ENCODE results near the gene FRMPD4.

FRMPD4 gene

DNA sequence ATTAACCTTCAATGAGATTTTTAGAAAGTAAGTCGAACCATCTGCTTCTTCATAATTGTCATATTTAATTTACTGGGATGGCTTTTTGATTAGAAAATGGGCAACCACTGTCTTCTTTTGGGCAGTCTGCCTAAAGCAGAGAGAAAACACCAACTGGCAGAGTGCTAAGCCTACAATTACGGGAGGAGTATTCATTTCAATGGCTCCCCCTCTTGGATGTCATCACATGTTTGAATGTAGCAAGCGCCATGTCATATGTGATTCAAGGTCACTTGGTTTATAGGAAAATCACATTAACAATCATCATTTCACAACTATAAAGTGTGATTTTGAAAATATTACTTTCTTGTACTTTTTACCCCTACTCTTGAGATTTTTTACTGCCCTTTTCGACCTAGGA is 261.9 kb downstream of the FRMPD4 start:
- POLR2A ChIA-PET, result no interaction called here
- WGBS (ENCODE audit: insufficient coverage), result 80% methylated on average over 1 of the region's 4 CpGs
- DNase-seq, result no peak
- H3K4me1 ChIP-seq (ENCODE audit: control extremely low read depth in 1 of 4, control insufficient read depth in 4 of 4, insufficient read depth in 4 of 4, low read length in 3 of 4), result no peaks in the 10 kb centered on the region
- no peak overlapping the region for H3K4me3 ChIP-seq (ENCODE audit: control insufficient read depth in 1 of 7, extremely low read depth in 1 of 7, insufficient read depth in 4 of 7, low read depth in 2 of 7, low read length in 6 of 7)
- no peaks in the 10 kb centered on the region for H3K36me3 ChIP-seq (ENCODE audit: control insufficient read depth in 4 of 4, insufficient read depth in 4 of 4, low read length in 3 of 4)
- no peaks in the 10 kb centered on the region for H3K9me3 ChIP-seq (ENCODE audit: control extremely low read depth in 1 of 5, control insufficient read depth in 4 of 5, insufficient read depth in 2 of 5, low read depth in 1 of 5, low read length in 4 of 5)
- no peaks in the 10 kb centered on the region for H3K27me3 ChIP-seq (replicated peaks in 2 of 5; ENCODE audit: control insufficient read depth in 4 of 5, insufficient read depth in 5 of 5, low read length in 4 of 5)
- no peak overlapping the region for H3K27ac ChIP-seq (ENCODE audit: insufficient read depth in 1 of 2, low read depth in 1 of 2, low read length in 2 of 2, poor library complexity in 1 of 2, severe bottlenecking in 2 of 2)
- CTCF ChIA-PET, result no interaction called here

DNA sequence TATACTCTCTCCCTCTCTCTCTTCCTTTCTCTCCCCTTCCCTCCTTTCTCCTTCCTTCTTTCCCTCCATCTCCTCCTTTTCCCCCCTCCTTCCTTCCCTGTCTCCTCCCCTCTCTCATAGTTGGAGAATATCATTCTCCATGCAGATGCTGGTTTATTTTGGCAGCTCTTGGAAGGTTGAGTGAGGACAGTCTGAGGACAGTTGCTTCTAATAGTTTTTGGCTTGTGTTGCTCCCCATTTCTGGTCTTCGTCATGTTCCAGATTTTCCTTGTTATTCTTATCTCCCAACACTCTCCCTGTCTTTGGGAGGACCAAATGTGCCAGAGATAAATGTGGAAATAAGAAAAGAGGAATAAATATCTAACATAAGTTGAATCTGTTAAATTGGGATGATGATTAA is 263.0 kb downstream of the FRMPD4 start:
- WGBS (ENCODE audit: insufficient coverage), result no CpG with 5 or more reads among the region's 1 CpG
- Histone ChIP-seq H3K27ac (ENCODE audit: insufficient read depth in 1 of 2, low read depth in 1 of 2, low read length in 2 of 2, poor library complexity in 1 of 2, severe bottlenecking in 2 of 2) (no peak overlapping the region), H3K27me3 (replicated peaks in 2 of 5; ENCODE audit: control insufficient read depth in 4 of 5, insufficient read depth in 5 of 5, low read length in 4 of 5) (no peaks in the 10 kb centered on the region), H3K36me3 (ENCODE audit: control insufficient read depth in 4 of 4, insufficient read depth in 4 of 4, low read length in 3 of 4) (no peaks in the 10 kb centered on the region), H3K9me3 (ENCODE audit: control extremely low read depth in 1 of 5, control insufficient read depth in 4 of 5, insufficient read depth in 2 of 5, low read depth in 1 of 5, low read length in 4 of 5) (no peaks in the 10 kb centered on the region), H3K4me3 (ENCODE audit: control insufficient read depth in 1 of 7, extremely low read depth in 1 of 7, insufficient read depth in 4 of 7, low read depth in 2 of 7, low read length in 6 of 7) (no peak overlapping the region), H3K4me1 (ENCODE audit: control extremely low read depth in 1 of 4, control insufficient read depth in 4 of 4, insufficient read depth in 4 of 4, low read length in 3 of 4) (no peaks in the 10 kb centered on the region)
- POLR2A ChIA-PET, result no interaction called here
- CTCF ChIA-PET, result no interaction called here
- DNase-seq, result no peak

DNA sequence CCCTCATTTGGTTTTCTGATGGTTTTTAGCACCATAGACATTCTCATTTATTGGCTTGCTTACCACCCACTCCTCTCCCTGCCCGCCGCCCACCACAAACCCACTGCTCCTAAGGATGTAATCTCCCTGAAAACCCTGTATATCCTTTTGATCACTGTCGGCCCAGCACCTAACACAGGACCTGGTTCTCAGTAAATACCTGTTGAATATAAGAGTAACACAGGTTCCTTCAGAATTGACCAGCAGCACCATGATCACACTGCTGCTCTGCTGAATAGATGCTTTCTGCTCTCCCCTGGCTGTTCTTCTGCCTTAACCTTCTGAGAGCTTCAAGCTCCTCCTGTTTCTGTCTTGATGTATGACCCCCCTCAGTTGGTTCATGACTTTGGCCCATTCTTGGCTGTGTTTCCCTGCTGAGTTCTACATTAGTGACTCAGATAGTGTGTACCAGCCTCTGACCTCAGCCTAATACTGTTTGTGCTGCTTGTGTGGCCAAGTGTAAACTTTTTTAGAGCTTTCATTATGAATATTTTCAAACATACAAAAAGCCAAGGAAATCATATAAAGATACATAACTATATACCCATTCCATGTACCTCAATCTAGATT is 265.3 kb downstream of the FRMPD4 start:
- H3K9me3 ChIP-seq (ENCODE audit: control extremely low read depth in 1 of 5, control insufficient read depth in 4 of 5, insufficient read depth in 2 of 5, low read depth in 1 of 5, low read length in 4 of 5), result no peaks in the 10 kb centered on the region
- POLR2A ChIA-PET, result no interaction called here
- CTCF ChIA-PET, result no interaction called here
- H3K27ac ChIP-seq (ENCODE audit: insufficient read depth in 1 of 2, low read depth in 1 of 2, low read length in 2 of 2, poor library complexity in 1 of 2, severe bottlenecking in 2 of 2), result no peak overlapping the region
- no peaks in the 10 kb centered on the region for H3K4me1 ChIP-seq (ENCODE audit: control extremely low read depth in 1 of 4, control insufficient read depth in 4 of 4, insufficient read depth in 4 of 4, low read length in 3 of 4)
- DNase-seq, result no peak
- no peak overlapping the region for H3K4me3 ChIP-seq (ENCODE audit: control insufficient read depth in 1 of 7, extremely low read depth in 1 of 7, insufficient read depth in 4 of 7, low read depth in 2 of 7, low read length in 6 of 7)
- WGBS (ENCODE audit: insufficient coverage), result 89% methylated on average over 3 of the region's 3 CpGs
- no peaks in the 10 kb centered on the region for H3K27me3 ChIP-seq (replicated peaks in 2 of 5; ENCODE audit: control insufficient read depth in 4 of 5, insufficient read depth in 5 of 5, low read length in 4 of 5)
- no peaks in the 10 kb centered on the region for H3K36me3 ChIP-seq (ENCODE audit: control insufficient read depth in 4 of 4, insufficient read depth in 4 of 4, low read length in 3 of 4)

DNA sequence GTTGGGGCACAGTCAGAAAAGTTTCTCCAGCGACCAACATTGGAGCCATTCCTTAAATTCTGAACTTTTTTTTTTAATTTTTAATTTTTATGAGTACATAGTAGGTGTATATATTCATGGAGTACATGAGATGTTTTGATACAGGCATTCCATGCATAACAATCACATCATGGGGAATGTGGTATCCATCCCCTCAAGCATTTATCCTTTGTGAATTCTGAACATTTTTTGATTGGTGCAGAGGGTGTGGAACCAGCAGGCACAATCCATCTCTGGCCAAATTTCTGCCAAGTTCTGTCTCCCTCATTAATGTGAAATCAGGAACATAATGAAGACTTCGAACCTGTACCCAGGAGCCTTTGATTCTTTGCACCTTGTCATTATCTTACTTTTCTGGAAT is 267.0 kb downstream of the FRMPD4 start:
- Histone ChIP-seq H3K4me1 (ENCODE audit: control extremely low read depth in 1 of 4, control insufficient read depth in 4 of 4, insufficient read depth in 4 of 4, low read length in 3 of 4) (no peaks in the 10 kb centered on the region), H3K9me3 (ENCODE audit: control extremely low read depth in 1 of 5, control insufficient read depth in 4 of 5, insufficient read depth in 2 of 5, low read depth in 1 of 5, low read length in 4 of 5) (no peaks in the 10 kb centered on the region), H3K36me3 (ENCODE audit: control insufficient read depth in 4 of 4, insufficient read depth in 4 of 4, low read length in 3 of 4) (no peaks in the 10 kb centered on the region), H3K4me3 (ENCODE audit: control insufficient read depth in 1 of 7, extremely low read depth in 1 of 7, insufficient read depth in 4 of 7, low read depth in 2 of 7, low read length in 6 of 7) (no peak overlapping the region), H3K27me3 (replicated peaks in 2 of 5; ENCODE audit: control insufficient read depth in 4 of 5, insufficient read depth in 5 of 5, low read length in 4 of 5) (no peaks in the 10 kb centered on the region), H3K27ac (ENCODE audit: insufficient read depth in 1 of 2, low read depth in 1 of 2, low read length in 2 of 2, poor library complexity in 1 of 2, severe bottlenecking in 2 of 2) (no peak overlapping the region)
- no CpG with 5 or more reads among the region's 2 CpGs for WGBS (ENCODE audit: insufficient coverage)
- ChIA-PET CTCF (no interaction called here), POLR2A (no interaction called here)
- DNase-seq, result no peak

DNA sequence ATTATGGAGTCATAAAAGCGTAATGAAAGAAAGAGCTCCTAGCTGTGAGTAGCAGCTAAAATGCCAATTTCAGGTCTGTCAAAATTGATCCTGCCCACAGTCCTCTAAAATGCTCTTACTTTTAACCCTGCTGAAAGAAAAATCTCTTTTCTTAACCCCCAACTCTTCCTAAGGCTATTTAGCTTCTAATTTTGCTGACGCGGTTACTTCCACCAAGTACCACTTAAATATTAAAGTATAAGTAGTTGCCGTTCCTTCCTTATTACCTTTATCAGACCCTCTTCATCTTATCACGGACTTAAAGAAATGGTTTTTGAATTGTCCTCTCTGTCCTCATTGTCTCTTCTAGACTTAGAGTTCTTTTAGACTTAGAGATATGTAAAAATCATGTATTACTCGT is 272.2 kb downstream of the FRMPD4 start:
- no peak overlapping the region for H3K27ac ChIP-seq (ENCODE audit: insufficient read depth in 1 of 2, low read depth in 1 of 2, low read length in 2 of 2, poor library complexity in 1 of 2, severe bottlenecking in 2 of 2)
- DNase-seq, result no peak
- CTCF ChIA-PET, result no interaction called here
- no peaks in the 10 kb centered on the region for H3K4me1 ChIP-seq (ENCODE audit: control extremely low read depth in 1 of 4, control insufficient read depth in 4 of 4, insufficient read depth in 4 of 4, low read length in 3 of 4)
- H3K36me3 ChIP-seq (ENCODE audit: control insufficient read depth in 4 of 4, insufficient read depth in 4 of 4, low read length in 3 of 4), result no peaks in the 10 kb centered on the region
- H3K4me3 ChIP-seq (ENCODE audit: control insufficient read depth in 1 of 7, extremely low read depth in 1 of 7, insufficient read depth in 4 of 7, low read depth in 2 of 7, low read length in 6 of 7), result no peak overlapping the region
- POLR2A ChIA-PET, result no interaction called here
- H3K9me3 ChIP-seq (ENCODE audit: control extremely low read depth in 1 of 5, control insufficient read depth in 4 of 5, insufficient read depth in 2 of 5, low read depth in 1 of 5, low read length in 4 of 5), result no peaks in the 10 kb centered on the region
- peaks cover 0 to 4% (median 0%) of the 10 kb centered on the region in 5 experiments for H3K27me3 ChIP-seq (replicated peaks in 2 of 5; ENCODE audit: control insufficient read depth in 4 of 5, insufficient read depth in 5 of 5, low read length in 4 of 5)
- WGBS (ENCODE audit: insufficient coverage), result 86% methylated on average over 1 of the region's 6 CpGs

DNA sequence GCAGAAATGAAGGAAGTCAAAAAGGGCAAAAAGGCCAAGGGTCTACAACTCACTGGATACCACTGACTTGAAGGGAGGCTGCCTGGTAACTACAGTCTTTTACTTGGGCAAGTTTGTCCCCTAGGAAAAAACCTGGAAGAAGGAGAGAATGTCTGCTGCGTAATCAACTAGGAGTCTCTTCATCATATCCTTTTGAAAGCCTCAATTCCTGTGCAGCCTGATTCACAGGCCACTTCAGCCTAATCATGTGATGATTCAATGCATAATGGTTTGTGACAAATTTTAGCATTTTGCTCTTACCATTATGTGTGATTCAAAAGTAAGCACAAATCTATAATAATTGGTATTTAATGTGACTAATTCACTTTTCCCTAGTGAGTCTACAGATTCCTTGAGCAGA is 273.6 kb downstream of the FRMPD4 start:
- POLR2A ChIA-PET, result no interaction called here
- peaks cover 0 to 4% (median 0%) of the 10 kb centered on the region in 5 experiments for H3K27me3 ChIP-seq (replicated peaks in 2 of 5; ENCODE audit: control insufficient read depth in 4 of 5, insufficient read depth in 5 of 5, low read length in 4 of 5)
- no peak overlapping the region for H3K4me3 ChIP-seq (ENCODE audit: control insufficient read depth in 1 of 7, extremely low read depth in 1 of 7, insufficient read depth in 4 of 7, low read depth in 2 of 7, low read length in 6 of 7)
- no peak for DNase-seq
- H3K27ac ChIP-seq (ENCODE audit: insufficient read depth in 1 of 2, low read depth in 1 of 2, low read length in 2 of 2, poor library complexity in 1 of 2, severe bottlenecking in 2 of 2), result no peak overlapping the region
- WGBS (ENCODE audit: insufficient coverage), result 83% methylated on average over 1 of the region's 1 CpG
- CTCF ChIA-PET, result no interaction called here
- no peaks in the 10 kb centered on the region for H3K36me3 ChIP-seq (ENCODE audit: control insufficient read depth in 4 of 4, insufficient read depth in 4 of 4, low read length in 3 of 4)
- H3K4me1 ChIP-seq (ENCODE audit: control extremely low read depth in 1 of 4, control insufficient read depth in 4 of 4, insufficient read depth in 4 of 4, low read length in 3 of 4), result no peaks in the 10 kb centered on the region
- no peaks in the 10 kb centered on the region for H3K9me3 ChIP-seq (ENCODE audit: control extremely low read depth in 1 of 5, control insufficient read depth in 4 of 5, insufficient read depth in 2 of 5, low read depth in 1 of 5, low read length in 4 of 5)

- Histone ChIP-seq H3K36me3 (ENCODE audit: control insufficient read depth in 4 of 4, insufficient read depth in 4 of 4, low read length in 3 of 4) (no peaks in the 10 kb centered on the region), H3K4me1 (ENCODE audit: control extremely low read depth in 1 of 4, control insufficient read depth in 4 of 4, insufficient read depth in 4 of 4, low read length in 3 of 4) (no peaks in the 10 kb centered on the region), H3K9me3 (ENCODE audit: control extremely low read depth in 1 of 5, control insufficient read depth in 4 of 5, insufficient read depth in 2 of 5, low read depth in 1 of 5, low read length in 4 of 5) (no peaks in the 10 kb centered on the region), H3K27me3 (replicated peaks in 2 of 5; ENCODE audit: control insufficient read depth in 4 of 5, insufficient read depth in 5 of 5, low read length in 4 of 5) (peaks cover 0 to 4% (median 0%) of the 10 kb centered on the region in 5 experiments), H3K27ac (ENCODE audit: insufficient read depth in 1 of 2, low read depth in 1 of 2, low read length in 2 of 2, poor library complexity in 1 of 2, severe bottlenecking in 2 of 2) (no peak overlapping the region), H3K4me3 (ENCODE audit: control insufficient read depth in 1 of 7, extremely low read depth in 1 of 7, insufficient read depth in 4 of 7, low read depth in 2 of 7, low read length in 6 of 7) (no peak overlapping the region)
- POLR2A ChIA-PET, result no interaction called here
- CTCF ChIA-PET, result no interaction called here
- DNase-seq, result no peak
- no CpG with 5 or more reads among the region's 1 CpG for WGBS (ENCODE audit: insufficient coverage)
Measured at GRCh38 chrX:12412561-12412960, 274.3 kb downstream of the FRMPD4 start.

Measured in common myeloid progenitor, CD34-positive (primary cell).